SK-N-SH treated with all-trans-retinoic acid at 6 μM for 48 hours (cell line): Measurements from ENCODE around the gene SRD5A3.

Experiments
- ATAC-seq: fragments of 200-7000 bp; cut with Tn5 transposase; 3 replicates; pipeline ENCODE4 v1.9.1; 2020; ENCODE audit warnings: mild to moderate bottlenecking, moderate library complexity
- ARNTL ChIP-seq: fragments of 450-650 bp; formaldehyde crosslinking; IDR thresholded peaks from 2 replicates; pipeline ENCODE4 v1.5.0; 2020; ENCODE audit warnings: low read depth, mild to moderate bottlenecking, moderate library complexity, borderline replicate concordance
- BACH2 ChIP-seq: fragments of 250-450 bp; sonication (Bioruptor Pico); IDR thresholded peaks from 2 replicates; pipeline ENCODE4 v1.9.0; 2021; ENCODE audit warnings: mild to moderate bottlenecking, borderline replicate concordance
- CREB5 ChIP-seq: fragments of 250-450 bp; sonication (Bioruptor Pico); IDR thresholded peaks from 2 replicates; pipeline ENCODE4 v1.5.1; 2020; ENCODE audit warnings: low read depth, mild to moderate bottlenecking, moderate library complexity
- CSDC2 ChIP-seq: fragments of 250-450 bp; sonication (Bioruptor Pico); IDR thresholded peaks from 2 replicates; pipeline ENCODE4 v1.5.0; 2020; ENCODE audit warnings: mild to moderate bottlenecking, moderate library complexity
- ESRRG ChIP-seq: fragments of 250-450 bp; sonication (Bioruptor Pico); IDR thresholded peaks from 2 replicates; pipeline ENCODE4 v1.6.1; 2021; ENCODE audit warnings: mild to moderate bottlenecking
- GLIS3 ChIP-seq: fragments of 250-450 bp; sonication (Bioruptor Pico); IDR thresholded peaks from 2 replicates; pipeline ENCODE4 v1.5.0; 2020; ENCODE audit warnings: mild to moderate bottlenecking, moderate library complexity
- ISL1 ChIP-seq: fragments of 250-450 bp; sonication (Bioruptor Pico); IDR thresholded peaks from 2 replicates; pipeline ENCODE4 v2.1.2; 2022; ENCODE audit warnings: mild to moderate bottlenecking, moderate library complexity
- OSR1 ChIP-seq: fragments of 250-450 bp; sonication (Bioruptor Pico); IDR thresholded peaks from 2 replicates; pipeline ENCODE4 v1.8.0; 2022; ENCODE audit warnings: moderate library complexity, mild to moderate bottlenecking, inconsistent platforms
- PATZ1 ChIP-seq: fragments of 250-450 bp; sonication (Bioruptor Pico); IDR thresholded peaks from 2 replicates; pipeline ENCODE4 v1.8.0; 2020; ENCODE audit warnings: mild to moderate bottlenecking, moderate library complexity, borderline replicate concordance
- POU6F1 ChIP-seq: fragments of 250-450 bp; sonication (Bioruptor Pico); IDR thresholded peaks from 2 replicates; pipeline ENCODE4 v1.8.0; 2021; ENCODE audit warnings: low read depth, mild to moderate bottlenecking, moderate library complexity, borderline replicate concordance
- SNAI2 ChIP-seq: fragments of 250-450 bp; sonication (Bioruptor Pico); IDR thresholded peaks from 2 replicates; pipeline ENCODE4 v1.5.0; 2020; ENCODE audit warnings: mild to moderate bottlenecking, moderate library complexity
- TCF4 ChIP-seq: fragments of 250-450 bp; sonication (Bioruptor Pico); IDR thresholded peaks from 2 replicates; pipeline ENCODE4 v1.8.0; 2021; ENCODE audit warnings: mild to moderate bottlenecking, moderate library complexity, borderline replicate concordance
- TOX ChIP-seq: fragments of 250-450 bp; sonication (Bioruptor Pico); IDR thresholded peaks from 2 replicates; pipeline ENCODE4 v1.8.0; 2021; ENCODE audit warnings: mild to moderate bottlenecking, moderate library complexity, borderline replicate concordance
- TSHZ2 ChIP-seq: fragments of 250-450 bp; sonication (Bioruptor Pico); IDR thresholded peaks from 2 replicates; pipeline ENCODE4 v1.5.0; 2020; ENCODE audit warnings: mild to moderate bottlenecking, moderate library complexity
- ZC3H10 ChIP-seq: fragments of 250-450 bp; sonication (Bioruptor Pico); IDR thresholded peaks from 2 replicates; pipeline ENCODE4 v1.5.1; 2021; ENCODE audit warnings: mild to moderate bottlenecking, moderate library complexity
- ZFP3 ChIP-seq: fragments of 250-450 bp; sonication (Bioruptor Pico); IDR thresholded peaks from 2 replicates; pipeline ENCODE4 v1.5.0; 2020; ENCODE audit warnings: mild to moderate bottlenecking, moderate library complexity
- ZFP30 ChIP-seq: fragments of 450-650 bp; formaldehyde crosslinking; IDR thresholded peaks from 2 replicates; pipeline ENCODE4 v1.5.0; 2022; ENCODE audit warnings: mild to moderate bottlenecking, moderate library complexity
- ZNF565 ChIP-seq: fragments of 450-650 bp; formaldehyde crosslinking; conservative IDR thresholded peaks from 2 replicates; pipeline ENCODE4 v1.5.0; 2020; ENCODE audit warnings: low read depth, mild to moderate bottlenecking, moderate library complexity
- ZNF70 ChIP-seq: fragments of 450-650 bp; formaldehyde crosslinking; IDR thresholded peaks from 2 replicates; pipeline ENCODE4 v1.5.0; 2020; ENCODE audit warnings: mild to moderate bottlenecking, moderate library complexity
- ZNF8 ChIP-seq: fragments of 450-650 bp; formaldehyde crosslinking; IDR thresholded peaks from 2 replicates; pipeline ENCODE4 v1.5.0; 2020; ENCODE audit warnings: mild to moderate bottlenecking, moderate library complexity

The SRD5A3 gene

GRCh38 chr4:55337944-55338343 is 8.1 kb upstream of the SRD5A3 start:
- no peak for TF ChIP-seq ZNF70
- no peak for ATAC-seq

GRCh38 chr4:55338486-55338885 is 7.6 kb upstream of the SRD5A3 start:
- TF ChIP-seq ZNF8 (CRISPR knock-in tag) (no peak), OSR1 (no peak), ZNF565 (no peak), BACH2 (no peak), ZC3H10 (CRISPR knock-in tag) (no peak), CSDC2 (CRISPR knock-in tag) (no peak), GLIS3 (CRISPR knock-in tag) (no peak), SNAI2 (CRISPR knock-in tag) (no peak), ZNF70 (no peak), ARNTL (CRISPR knock-in tag) (no peak), TSHZ2 (CRISPR knock-in tag) (no peak), CREB5 (CRISPR knock-in tag) (no peak), ZFP30 (CRISPR knock-in tag) (no peak), POU6F1 (no peak)
- ATAC-seq, result no peak

- TF ChIP-seq GLIS3 (CRISPR knock-in tag), result no peak
- TF ChIP-seq POU6F1, result no peak
- no peak for TF ChIP-seq BACH2
- no peak for TF ChIP-seq CSDC2 (CRISPR knock-in tag)
- TF ChIP-seq ESRRG (CRISPR knock-in tag), result no peak
- no peak for TF ChIP-seq OSR1
- no peak for TF ChIP-seq ZFP3
- TF ChIP-seq ZNF8 (CRISPR knock-in tag), result no peak
- no peak for TF ChIP-seq TOX
- no peak for TF ChIP-seq ISL1 (CRISPR knock-in tag)
- no peak for TF ChIP-seq ZNF70
- TF ChIP-seq TCF4, result no peak
- no peak for TF ChIP-seq ZFP30 (CRISPR knock-in tag)
- TF ChIP-seq PATZ1 (CRISPR knock-in tag), result no peak
- TF ChIP-seq ZC3H10 (CRISPR knock-in tag), result no peak
- TF ChIP-seq ARNTL (CRISPR knock-in tag), result no peak
- TF ChIP-seq SNAI2 (CRISPR knock-in tag), result no peak
- TF ChIP-seq, all 23 proteins: peak for 0
- ATAC-seq, result no peak
Observed at GRCh38 chr4:55340266-55340665, 5.8 kb upstream of the SRD5A3 start.

- ATAC-seq, result no peak
- TF ChIP-seq ZNF70 (no peak), BACH2 (no peak), ZFP3 (no peak), TSHZ2 (CRISPR knock-in tag) (no peak), SNAI2 (CRISPR knock-in tag) (no peak), ZFP30 (CRISPR knock-in tag) (no peak), ARNTL (CRISPR knock-in tag) (no peak), ZNF565 (no peak), GLIS3 (CRISPR knock-in tag) (no peak), ESRRG (CRISPR knock-in tag) (no peak), TCF4 (no peak), ZNF8 (CRISPR knock-in tag) (no peak), PATZ1 (CRISPR knock-in tag) (no peak), OSR1 (no peak), CSDC2 (CRISPR knock-in tag) (no peak)
Observed at GRCh38 chr4:55343887-55344286, 2.2 kb upstream of the SRD5A3 start.
